T-cell (primary cell): Measurements from ENCODE around the gene TLR1. TPM values are rescaled to one million over a fixed set of nuclear protein-coding genes. Genes with fewer than 3 reads are reported as not detected.

Experiments used
- ATAC-seq, 4 experiments: fragments of 200-7000 bp in 3 of 4; fragments of 150-1000 bp in 1 of 4; cut with Tn5 transposase; replicated peaks in 1 of 4; 1 replicate in 3 of 4; 2 replicates in 1 of 4; pipeline ENCODE4 v1.10.0; 2021; ENCODE audit warnings: moderate library complexity in 3 of 4, mild to moderate bottlenecking in 2 of 4, moderate number of reproducible peaks in 1 of 4
- CTCF ChIA-PET, 2 donors: fragments of 300-600 bp; sonication (Branson Sonifier 250); formaldehyde crosslinking; loops; one replicate each; lab custom pipeline; 2022; ENCODE audit warnings: antibody characterized with exemption in 2 of 2; lab: Charles Lee
- POLR2A ChIA-PET, 2 donors: fragments of 300-600 bp; sonication (Branson Sonifier 250); formaldehyde crosslinking; loops; one replicate each; lab custom pipeline; 2022; ENCODE audit warnings: antibody characterized with exemption in 2 of 2; lab: Charles Lee
- DNase-seq, 35 experiments: peaks; one replicate each; pipeline versions ENCODE4 v3.0.0 to v3.0.0-alpha.2; 2013 to 2023
- H3K27ac ChIP-seq: one replicate; pipeline ENCODE4 v1.5.1; 2013; ENCODE audit warnings: low read length
- H3K27me3 ChIP-seq, 2 experiments: replicated peaks in 1 of 2; 1 replicate in 1 of 2; 2 replicates in 1 of 2; pipeline versions ENCODE4 v1.6.1 to v1.7.0; 2013; ENCODE audit warnings: low read length in 1 of 2, mixed read lengths in 1 of 2; ENCODE audit not compliant: control insufficient read depth in 2 of 2, insufficient read depth in 2 of 2; ENCODE audit errors: extremely low read depth in 1 of 2
- H3K36me3 ChIP-seq, 2 donors: 1 replicate in 1 of 2; 2 replicates in 1 of 2; pipeline versions ENCODE4 v1.6.1 to v1.7.0; 2013; ENCODE audit warnings: low read length in 1 of 2; ENCODE audit not compliant: control insufficient read depth in 2 of 2, insufficient read depth in 1 of 2; ENCODE audit errors: extremely low read depth in 1 of 2
- H3K4me1 ChIP-seq, 2 experiments: 1 replicate in 1 of 2; 2 replicates in 1 of 2; pipeline versions ENCODE4 v1.6.1 to v1.7.0; 2013; ENCODE audit warnings: low read length in 2 of 2, mixed read lengths in 1 of 2; ENCODE audit not compliant: insufficient read depth in 2 of 2, control insufficient read depth in 1 of 2; ENCODE audit errors: extremely low read depth in 1 of 2
- H3K4me3 ChIP-seq, 2 donors: 1 replicate in 1 of 2; 2 replicates in 1 of 2; pipeline versions ENCODE4 v1.5.1 to v1.7.0; 2013; ENCODE audit warnings: mild to moderate bottlenecking in 2 of 2, low read length in 1 of 2, moderate library complexity in 1 of 2; ENCODE audit not compliant: control insufficient read depth in 1 of 2; ENCODE audit errors: extremely low read depth in 1 of 2
- H3K9me3 ChIP-seq: 2 replicates; pipeline ENCODE4 v1.7.0; 2013
- H3K27ac Mint-ChIP-seq, 2 donors: one replicate each; pipeline ENCODE4 v1.8.0; 2020 to 2021; ENCODE audit warnings: mild to moderate bottlenecking in 2 of 2, mixed read lengths in 2 of 2
- H3K27me3 Mint-ChIP-seq, 2 donors: one replicate each; pipeline ENCODE4 v1.8.0; 2021 to 2022; ENCODE audit warnings: mixed read lengths in 2 of 2
- H3K36me3 Mint-ChIP-seq: one replicate; pipeline ENCODE4 v1.8.0; 2021; ENCODE audit warnings: mixed read lengths
- H3K4me1 Mint-ChIP-seq, 3 donors: one replicate each; pipeline ENCODE4 v1.8.0; 2020 to 2022; ENCODE audit warnings: mixed read lengths in 3 of 3, mild to moderate bottlenecking in 1 of 3
- H3K4me3 Mint-ChIP-seq, 3 donors: one replicate each; pipeline ENCODE4 v1.8.0; 2020 to 2022; ENCODE audit warnings: mild to moderate bottlenecking in 3 of 3, mixed read lengths in 3 of 3, moderate library complexity in 3 of 3
- H3K9me3 Mint-ChIP-seq, 3 donors: one replicate each; pipeline ENCODE4 v1.8.0; 2020 to 2022; ENCODE audit warnings: mixed read lengths in 3 of 3
- WGBS: methylation state at CpG from one replicate; pipeline ENCODE4 v1.1.5; 2013; ENCODE audit warnings: missing lambda C conversion rate; ENCODE audit not compliant: insufficient coverage; 5-methylcytosine and 5-hydroxymethylcytosine counted together
- total RNA-seq, 35 experiments: library from RNA in 6 of 35; stranded (reverse) in 6 of 35; fragments of 120-200 nt in 1 of 35; gene quantifications; one replicate each; pipeline versions ENCODE4 v1.2.1 to v1.2.4 and lab custom pipeline; 2013 to 2026

The TLR1 gene
- total RNA-seq, 5 donors from 2014 or later (not counting 1 experiment from before 2014, with no cell fraction given) = 10.4 to 26.0 (median 18.0) TPM

- ATAC-seq (no peak), DNase-seq (no peak)
- peaks cover 0 to 6% of the 10 kb centered on the region in 2 experiments for H3K4me1 ChIP-seq
- H3K4me3 ChIP-seq = no peak overlapping the region
- H3K4me3 Mint-ChIP-seq = no peak overlapping the region
- no peaks in the 10 kb centered on the region for H3K9me3 ChIP-seq
- POLR2A ChIA-PET = no interaction called here
- H3K4me1 Mint-ChIP-seq = peaks cover 16 to 22% (median 21%) of the 10 kb centered on the region in 3 donors
- no peak overlapping the region for H3K27ac Mint-ChIP-seq
- no peaks in the 10 kb centered on the region for H3K36me3 ChIP-seq
- peaks cover 0 to 2% of the 10 kb centered on the region in 2 experiments for H3K27me3 ChIP-seq
- CTCF ChIA-PET = interaction anchor here (0.7 to 1.3 kb wide), 2 partner anchors 17 kb away, joined by 3 to 4 read pairs; partner anchors contain the start of gene TLR10 (in 2 of the 2)
- no peaks in the 10 kb centered on the region for H3K36me3 Mint-ChIP-seq
- peaks cover 3 to 4% (median 4%) of the 10 kb centered on the region in 3 donors for H3K9me3 Mint-ChIP-seq
- 80% methylated on average over 1 of the region's 3 CpGs for WGBS
- no peak overlapping the region for H3K27ac ChIP-seq
- no peaks in the 10 kb centered on the region for H3K27me3 Mint-ChIP-seq
Measured at GRCh38 chr4:38765382-38765781, 39.2 kb downstream of the TLR1 start.

DNA sequence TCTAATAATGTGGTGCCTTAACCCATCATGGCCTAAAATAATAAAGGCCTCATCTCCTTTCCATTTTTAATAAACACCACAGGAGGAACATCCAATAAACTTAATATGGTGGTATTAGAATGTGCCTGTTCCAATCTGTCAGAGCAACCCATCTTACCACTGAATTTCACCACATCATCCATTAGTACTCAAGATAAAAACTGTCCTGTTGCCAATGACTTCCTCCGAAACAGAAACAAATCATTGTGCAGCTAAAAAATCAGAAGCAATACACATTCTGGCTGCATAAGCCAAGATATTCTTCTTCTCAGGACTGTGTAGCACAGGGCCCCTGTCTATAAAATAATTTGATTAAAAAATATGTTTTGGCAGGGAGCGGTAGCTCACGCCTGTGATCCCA is 40.3 kb downstream of the TLR1 start:
- Histone ChIP-seq H3K9me3 (no peaks in the 10 kb centered on the region), H3K27me3 (peaks cover 0 to 2% of the 10 kb centered on the region in 2 experiments), H3K27ac (no peak overlapping the region), H3K36me3 (no peaks in the 10 kb centered on the region), H3K4me3 (no peak overlapping the region), H3K4me1 (peaks cover 0 to 9% of the 10 kb centered on the region in 2 experiments)
- H3K27me3 Mint-ChIP-seq = no peaks in the 10 kb centered on the region
- ATAC-seq (no peak), DNase-seq (no peak)
- H3K4me1 Mint-ChIP-seq = peaks cover 19 to 25% (median 24%) of the 10 kb centered on the region in 3 donors
- H3K36me3 Mint-ChIP-seq = no peaks in the 10 kb centered on the region
- H3K9me3 Mint-ChIP-seq = peaks cover 3 to 4% (median 4%) of the 10 kb centered on the region in 3 donors
- ChIA-PET CTCF (interaction anchor here (1.2 to 1.3 kb wide), 2 partner anchors 18 to 93 kb away, joined by 4 read pairs; partner anchors contain the start of gene TLR10 (in 1 of the 2)), POLR2A (interaction anchor here in 1 of 2 donors (0.5 kb wide), 1 partner anchor 565 kb away, joined by 4 read pairs; no protein-coding TSS in a partner anchor)
- no peak overlapping the region for H3K4me3 Mint-ChIP-seq
- WGBS = no CpG with 5 or more reads among the region's 3 CpGs
- no peak overlapping the region for H3K27ac Mint-ChIP-seq

- H3K9me3 ChIP-seq = no peaks in the 10 kb centered on the region
- peaks cover 0 to 2% of the 10 kb centered on the region in 2 experiments for H3K27me3 ChIP-seq
- H3K36me3 ChIP-seq = no peaks in the 10 kb centered on the region
- Mint-ChIP-seq H3K36me3 (no peaks in the 10 kb centered on the region), H3K27ac (peak overlapping the region in 1 of 2 donors; percentile 29), H3K4me1 (peaks cover 20 to 27% (median 24%) of the 10 kb centered on the region in 3 donors), H3K9me3 (peaks cover 3 to 4% (median 3%) of the 10 kb centered on the region in 3 donors), H3K27me3 (no peaks in the 10 kb centered on the region), H3K4me3 (peak overlapping the region in 1 of 3 donors; percentile 69)
- peaks cover 0 to 10% of the 10 kb centered on the region in 2 experiments for H3K4me1 ChIP-seq
- H3K27ac ChIP-seq = no peak overlapping the region
- ChIA-PET POLR2A (no interaction called here), CTCF (interaction anchor here in 1 of 2 donors (1.3 kb wide), 1 partner anchor 93 kb away, joined by 3 read pairs; no protein-coding TSS in a partner anchor)
- 95% methylated on average over 12 of the region's 14 CpGs for WGBS
- ATAC-seq (no peak), DNase-seq (no peak)
- H3K4me3 ChIP-seq = no peak overlapping the region
Measured at GRCh38 chr4:38762560-38762959, 42.0 kb downstream of the TLR1 start.

- ATAC-seq (no peak), DNase-seq (no peak)
- ChIA-PET CTCF (interaction anchor here (0.5 to 3.3 kb wide), 33 partner anchors 11 to 697 kb away, joined by 3 to 44 read pairs (median 5); partner anchors contain the start of genes TLR10 (in 2 of the 2), TLR1 (in 1 of the 2) and TLR6 (in 1 of the 2)), POLR2A (no interaction called here)
- Mint-ChIP-seq H3K4me3 (no peak overlapping the region), H3K27ac (no peak overlapping the region), H3K4me1 (peaks cover 20 to 27% (median 24%) of the 10 kb centered on the region in 3 donors), H3K9me3 (no peaks in the 10 kb centered on the region), H3K27me3 (no peaks in the 10 kb centered on the region), H3K36me3 (no peaks in the 10 kb centered on the region)
- Histone ChIP-seq H3K9me3 (no peaks in the 10 kb centered on the region), H3K4me1 (peaks cover 0 to 10% of the 10 kb centered on the region in 2 experiments), H3K4me3 (no peak overlapping the region), H3K36me3 (no peaks in the 10 kb centered on the region), H3K27ac (no peak overlapping the region), H3K27me3 (peaks cover 0 to 2% of the 10 kb centered on the region in 2 experiments)
- WGBS = 100% methylated on average over 1 of the region's 1 CpG
Measured at GRCh38 chr4:38759790-38760122, 44.8 kb downstream of the TLR1 start.

DNA sequence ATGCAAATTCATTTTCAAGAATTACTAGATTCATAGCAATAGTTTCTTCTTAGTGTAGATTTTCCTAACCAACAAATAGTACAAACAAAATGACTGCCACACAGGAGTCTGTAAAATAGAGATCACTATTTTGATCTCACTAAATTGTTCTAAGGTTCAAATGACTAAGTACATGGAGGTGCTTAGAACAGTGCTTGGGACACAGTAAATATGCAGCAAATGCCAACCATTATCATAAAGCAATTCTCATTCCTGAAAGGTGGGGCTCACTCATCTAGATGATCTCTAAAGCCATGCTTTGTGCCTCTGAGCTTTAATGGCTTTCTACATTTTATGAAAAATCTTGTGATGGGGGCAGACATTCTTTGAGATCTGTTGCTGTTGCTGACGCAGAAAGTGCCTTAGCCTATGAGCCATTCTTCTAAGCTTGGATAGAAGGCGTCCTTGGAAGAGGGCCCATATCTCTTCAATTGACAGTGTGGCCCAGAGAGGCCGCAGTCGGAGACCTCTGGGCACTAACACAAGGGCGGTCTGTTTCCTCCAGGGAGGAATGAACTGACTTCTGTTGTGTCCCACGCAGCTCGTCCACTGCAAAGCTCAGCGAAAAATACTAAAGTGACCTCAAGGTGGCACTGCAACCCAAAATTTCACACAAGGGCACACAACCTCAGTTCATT is 45.3 kb downstream of the TLR1 start:
- Histone ChIP-seq H3K4me1 (peaks cover 0 to 10% of the 10 kb centered on the region in 2 experiments), H3K4me3 (no peak overlapping the region), H3K27me3 (peaks cover 0 to 2% of the 10 kb centered on the region in 2 experiments), H3K27ac (no peak overlapping the region), H3K9me3 (no peaks in the 10 kb centered on the region), H3K36me3 (no peaks in the 10 kb centered on the region)
- ATAC-seq (peak; percentile 61 to 85 (median 75)), DNase-seq (peak in 30 of 35 experiments; percentile 19 to 82 (median 43))
- POLR2A ChIA-PET = interaction anchor here in 1 of 2 donors (0.5 kb wide), 1 partner anchor 17 kb away, joined by 3 read pairs; no protein-coding TSS in a partner anchor
- Mint-ChIP-seq H3K27ac (peak overlapping the region in 1 of 2 donors; percentile 8), H3K4me3 (no peak overlapping the region), H3K4me1 (peaks cover 20 to 27% (median 24%) of the 10 kb centered on the region in 3 donors), H3K36me3 (no peaks in the 10 kb centered on the region), H3K27me3 (no peaks in the 10 kb centered on the region), H3K9me3 (no peaks in the 10 kb centered on the region)
- CTCF ChIA-PET = interaction anchor here (0.5 to 3.3 kb wide), 39 partner anchors 9 to 697 kb away, joined by 3 to 44 read pairs (median 5); partner anchors contain the start of genes TLR10 (in 2 of the 2), TLR1 (in 1 of the 2) and TLR6 (in 1 of the 2)
- 23% methylated on average over 7 of the region's 8 CpGs for WGBS

DNA sequence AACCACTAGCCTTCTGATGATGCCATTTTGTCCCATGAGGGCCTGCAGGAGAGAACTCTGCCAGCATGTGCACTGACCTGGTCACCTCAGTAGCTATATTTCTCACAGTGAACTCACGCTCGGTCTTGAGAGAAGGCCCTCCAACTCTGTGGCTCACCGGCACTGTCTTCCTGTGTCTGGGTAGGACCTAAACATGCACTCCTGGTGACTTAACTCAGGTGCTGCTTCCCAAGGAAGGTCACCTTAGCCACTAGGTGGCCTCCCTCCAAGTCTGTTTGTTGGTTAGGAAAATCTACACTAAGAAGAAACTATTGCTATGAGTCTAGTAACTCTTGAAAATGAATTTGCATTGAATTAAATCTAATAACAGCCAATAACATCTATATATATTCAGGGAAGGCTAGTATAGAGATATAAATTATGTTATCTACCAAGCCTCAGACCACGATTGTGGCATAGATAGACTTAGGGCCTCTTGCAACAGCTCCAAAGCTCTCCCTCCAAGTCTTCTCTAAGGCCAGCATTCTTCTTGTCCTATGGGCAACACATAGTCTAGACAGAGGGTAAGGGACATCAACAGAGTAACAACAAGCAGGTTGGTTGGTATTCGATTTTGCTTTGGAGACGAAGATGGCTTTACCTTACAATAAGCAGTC is 46.5 kb downstream of the TLR1 start:
- Histone ChIP-seq H3K4me3 (no peak overlapping the region), H3K27me3 (peaks cover 0 to 2% of the 10 kb centered on the region in 2 experiments), H3K36me3 (no peaks in the 10 kb centered on the region), H3K27ac (no peak overlapping the region), H3K9me3 (no peaks in the 10 kb centered on the region), H3K4me1 (peaks cover 0 to 10% of the 10 kb centered on the region in 2 experiments)
- peaks cover 20 to 27% (median 24%) of the 10 kb centered on the region in 3 donors for H3K4me1 Mint-ChIP-seq
- no peaks in the 10 kb centered on the region for H3K9me3 Mint-ChIP-seq
- ChIA-PET POLR2A (no interaction called here), CTCF (interaction anchor here (0.6 to 3.3 kb wide), 7 partner anchors 10 to 597 kb away, joined by 3 to 44 read pairs (median 3); partner anchors contain the start of genes TLR1 (in 1 of the 2) and TLR10 (in 1 of the 2))
- WGBS = 51% methylated on average over 3 of the region's 6 CpGs
- peak in 1 of 4 experiments; percentile 34 for ATAC-seq
- DNase-seq = peak in 2 of 35 experiments; percentile 5 to 29
- no peak overlapping the region for H3K4me3 Mint-ChIP-seq
- H3K27ac Mint-ChIP-seq = no peak overlapping the region
- no peaks in the 10 kb centered on the region for H3K27me3 Mint-ChIP-seq
- H3K36me3 Mint-ChIP-seq = no peaks in the 10 kb centered on the region
